K562 (cell line): ENCODE data around the gene MIX23. TPM values are rescaled to one million over a fixed set of nuclear protein-coding genes. Genes with fewer than 3 reads are reported as not detected.

Experiments used
- ATAC-seq: fragments of 200-7000 bp; cut with Tn5 transposase; 3 replicates; pipeline ENCODE4 v1.9.1; 2020; ENCODE audit warnings: moderate library complexity
- BruUV-seq: library from RNA; stranded (reverse); fragments of 400-500 nt; replicated peaks from 2 replicates; lab custom pipeline; 2021; lab: Mats Ljungman, UMichigan
- CTCF ChIA-PET: fragments of 300-600 bp; formaldehyde crosslinking; extraction: SDS; loops from one replicate; lab custom pipeline; 2021; ENCODE audit warnings: low intra/inter-chr PET ratio; lab: Yijun Ruan, JAX
- POLR2A ChIA-PET: fragments of 300-600, 350-650 bp; sonication (Branson Sonifier 250); formaldehyde crosslinking; extraction: SDS; loops from one replicate; lab custom pipeline; 2021; ENCODE audit warnings: antibody characterized with exemption, inconsistent platforms; lab: Yijun Ruan, JAX
- DNase-seq, 4 experiments: peaks; one replicate each; pipeline versions ENCODE4 v3.0.0 to v3.0.0-alpha.2; 2011 to 2018; ENCODE audit warnings: low spot score in 3 of 4, mixed read lengths in 3 of 4; ENCODE audit errors: extremely low read depth in 1 of 4
- FAIRE-seq: peaks from 2 replicates; lab custom pipeline; 2011; peaks lifted over from hg19 to GRCh38; lab: Jason Lieb, UNC
- H2AFZ ChIP-seq: 2 replicates; pipeline ENCODE4 v1.6.0; 2011; ENCODE audit warnings: low read depth, low read length, control low read depth, inconsistent platforms
- H3K27ac ChIP-seq: fragments of 200-600 bp; 3 replicates; pipeline ENCODE4 v1.8.0; 2011; ENCODE audit warnings: low read depth, mild to moderate bottlenecking, control low read depth, inconsistent platforms, low read length, moderate library complexity, mixed read lengths; ENCODE audit errors: extremely low read depth
- H3K27me3 ChIP-seq, 2 experiments: fragments of 300-600 bp in 1 of 2; 2 replicates in 1 of 2; 3 replicates in 1 of 2; pipeline versions ENCODE4 v1.6.0 to v1.8.0; 2011; ENCODE audit warnings: inconsistent platforms in 2 of 2, low read length in 2 of 2, mild to moderate bottlenecking in 1 of 2, mixed read lengths in 1 of 2, moderate library complexity in 1 of 2; ENCODE audit not compliant: control insufficient read depth in 2 of 2, insufficient read depth in 2 of 2
- H3K36me3 ChIP-seq: fragments of 300-600 bp; 3 replicates; pipeline ENCODE4 v1.8.0; 2011; ENCODE audit warnings: mild to moderate bottlenecking, low read length, inconsistent platforms; ENCODE audit not compliant: control insufficient read depth, insufficient read depth
- H3K4me1 ChIP-seq, 2 experiments: fragments of 200-600 bp in 1 of 2; replicated peaks in 1 of 2; 2 replicates in 1 of 2; 3 replicates in 1 of 2; pipeline versions ENCODE4 v1.5.1 to v1.8.0; 2011; ENCODE audit warnings: inconsistent platforms in 2 of 2, low read length in 2 of 2, mild to moderate bottlenecking in 1 of 2, mixed read lengths in 1 of 2, moderate library complexity in 1 of 2; ENCODE audit not compliant: control insufficient read depth in 2 of 2, insufficient read depth in 2 of 2
- H3K4me2 ChIP-seq: 2 replicates; pipeline ENCODE4 v1.6.1; 2011; ENCODE audit warnings: low read length, control low read depth, inconsistent platforms, mixed read lengths; ENCODE audit not compliant: insufficient read depth
- H3K4me3 ChIP-seq: fragments of 200-600 bp; sonication (generic), shearing (Covaris generic); 2 replicates; pipeline ENCODE4 v1.5.1; 2016; ENCODE audit warnings: control low read depth, inconsistent platforms
- H3K79me2 ChIP-seq: fragments of 200-600 bp; 3 replicates; pipeline ENCODE4 v1.8.0; 2011; ENCODE audit warnings: low read length, inconsistent platforms; ENCODE audit not compliant: control insufficient read depth, insufficient read depth
- H3K9ac ChIP-seq, 2 experiments: 2 replicates each; pipeline versions ENCODE4 v1.6.0 to v1.6.1; 2011; ENCODE audit warnings: low read depth in 2 of 2, low read length in 2 of 2, control low read depth in 1 of 2, inconsistent platforms in 1 of 2, mild to moderate bottlenecking in 1 of 2, mixed read lengths in 1 of 2; ENCODE audit not compliant: insufficient read depth in 1 of 2
- H3K9me1 ChIP-seq: one replicate; pipeline ENCODE4 v1.6.0; 2011; ENCODE audit warnings: inconsistent platforms, mild to moderate bottlenecking, low read length, moderate library complexity; ENCODE audit not compliant: control insufficient read depth, insufficient read depth
- H3K9me3 ChIP-seq: replicated peaks from 2 replicates; pipeline ENCODE4 v1.5.1; 2011; ENCODE audit warnings: low read depth, low read length, inconsistent platforms; ENCODE audit not compliant: control insufficient read depth, insufficient read depth
- H4K20me1 ChIP-seq: replicated peaks from 2 replicates; pipeline ENCODE4 v1.6.1; 2011; ENCODE audit warnings: low read length, inconsistent platforms, mixed read lengths; ENCODE audit not compliant: control insufficient read depth, insufficient read depth
- ARID1B ChIP-seq: fragments of 450-650 bp; IDR thresholded peaks from 2 replicates; pipeline ENCODE4 v1.6.1; 2016; ENCODE audit warnings: antibody characterized with exemption, mild to moderate bottlenecking, inconsistent platforms
- ASH1L ChIP-seq: fragments of 450-650 bp; IDR thresholded peaks from 2 replicates; pipeline ENCODE4 v1.6.1; 2018; ENCODE audit warnings: borderline replicate concordance, mild to moderate bottlenecking, low read depth; ENCODE audit not compliant: partially characterized antibody
- BDP1 ChIP-seq: IDR thresholded peaks from 3 replicates; pipeline ENCODE4 v1.6.1; 2011; ENCODE audit not compliant: insufficient read length, insufficient read depth
- BRD4 ChIP-seq: fragments of 200-600 bp; sonication (generic); IDR thresholded peaks from 2 replicates; pipeline ENCODE4 v1.6.1; 2017; ENCODE audit warnings: inconsistent platforms
- CAMTA2 ChIP-seq: fragments of 250-450 bp; sonication (Bioruptor Pico); conservative IDR thresholded peaks from 2 replicates; pipeline ENCODE4 v1.5.1; 2022
- CC2D1A ChIP-seq: fragments of 450-650 bp; IDR thresholded peaks from 2 replicates; pipeline ENCODE4 v1.6.1; 2017; ENCODE audit warnings: mild to moderate bottlenecking
- E2F5 ChIP-seq: sonication (generic); formaldehyde crosslinking; IDR thresholded peaks from 2 replicates; pipeline ENCODE4 v1.8.0; 2022; ENCODE audit warnings: mild to moderate bottlenecking, missing genetic modification reagents
- KLF13 ChIP-seq: fragments of 450-650 bp; IDR thresholded peaks from 2 replicates; pipeline ENCODE4 v1.6.1; 2016; ENCODE audit warnings: missing genetic modification characterization, low read depth, mild to moderate bottlenecking, missing compliant biosample characterization, moderate library complexity, borderline replicate concordance
- KLF6 ChIP-seq: fragments of 250-450 bp; sonication (Bioruptor Pico); IDR thresholded peaks from 2 replicates; pipeline ENCODE4 v1.4.0; 2020; ENCODE audit warnings: mild to moderate bottlenecking, moderate library complexity, borderline replicate concordance
- MXI1 ChIP-seq: IDR thresholded peaks from 2 replicates; pipeline ENCODE4 v1.6.1; 2011; ENCODE audit warnings: low read depth, mild to moderate bottlenecking, improper control_type of control experiment, low read length
- NR1H2 ChIP-seq: sonication (generic); formaldehyde crosslinking; IDR thresholded peaks from 2 replicates; pipeline ENCODE4 v1.4.0; 2020; ENCODE audit warnings: mild to moderate bottlenecking, missing genetic modification reagents
- PHB ChIP-seq: fragments of 250-450 bp; sonication (Bioruptor Pico); IDR thresholded peaks from 2 replicates; pipeline ENCODE4 v1.5.0; 2021
- PHF20 ChIP-seq: fragments of 450-650 bp; IDR thresholded peaks from 2 replicates; pipeline ENCODE4 v1.6.1; 2018; ENCODE audit not compliant: partially characterized antibody
- POLR2B ChIP-seq: fragments of 450-650 bp; IDR thresholded peaks from 2 replicates; pipeline ENCODE4 v1.6.1; 2018; ENCODE audit warnings: low read depth; ENCODE audit not compliant: partially characterized antibody
- RBM15 ChIP-seq: fragments of 200-400 bp; formaldehyde crosslinking; IDR thresholded peaks from 2 replicates; pipeline ENCODE4 v1.6.1; 2018; ENCODE audit warnings: mild to moderate bottlenecking, low read length, moderate library complexity; ENCODE audit not compliant: insufficient read depth
- SIX5 ChIP-seq, 2 experiments: IDR thresholded peaks; 2 replicates each; pipeline ENCODE4 v1.6.1; 2011; ENCODE audit warnings: low read length in 2 of 2, borderline replicate concordance in 1 of 2, low read depth in 1 of 2, mild to moderate bottlenecking in 1 of 2, moderate library complexity in 1 of 2; ENCODE audit not compliant: insufficient read depth in 1 of 2
- SUPT5H ChIP-seq: fragments of 450-650 bp; IDR thresholded peaks from 2 replicates; pipeline ENCODE4 v1.6.1; 2016
- TBL1XR1 ChIP-seq, 2 experiments: IDR thresholded peaks; 2 replicates each; pipeline ENCODE4 v1.6.1; 2012; ENCODE audit warnings: improper control_type of control experiment in 2 of 2, low read length in 2 of 2, mild to moderate bottlenecking in 1 of 2
- ZBTB8A ChIP-seq: fragments of 450-650 bp; IDR thresholded peaks from 2 replicates; pipeline ENCODE4 v1.6.1; 2018; ENCODE audit warnings: mild to moderate bottlenecking, moderate library complexity; ENCODE audit not compliant: partially characterized antibody
- WGBS: fragments of 100-300 bp; shearing (Covaris generic); methylation state at CpG from one replicate; pipeline ENCODE4 v1.1.6; 2016; ENCODE audit warnings: low coverage, mixed read lengths; ENCODE audit not compliant: insufficient coverage; ENCODE audit errors: missing lambda C conversion rate; 5-methylcytosine and 5-hydroxymethylcytosine counted together
- in situ Hi-C: fragments of 300-500 bp; cut with MboI; formaldehyde crosslinking; loops from 4 replicates; pipeline ENCODE4 v1.15.0; 2018; ENCODE audit warnings: inconsistent platforms, mixed read lengths
- intact Hi-C: fragments of 100-400 bp; cut with micrococcal nuclease; formaldehyde crosslinking; loops from 2 replicates; pipeline ENCODE4 v1.14.2; 2022
- polyA plus RNA-seq, 8 experiments: library from polyadenylated mRNA; depleted of rRNA in 4 of 8; stranded (reverse) in 5 of 8; unstranded in 3 of 8; fragments of >200 nt; fragmentation: Nextera tagmentation in 2 of 8; fragmentation: Illumina TruSeq in 1 of 8; extraction: Ambion mirVana in 2 of 8; extraction: Trizol in 1 of 8; gene quantifications; 2 replicates each; pipeline versions ENCODE4 v1.2.1 to v1.2.3, GENCODE V29; 2011 to 2014; ENCODE audit warnings: inconsistent platforms in 1 of 8, missing spikeins in 1 of 8
- total RNA-seq, 7 experiments: library from RNA; depleted of rRNA in 6 of 7; stranded (reverse); fragments of >200 nt in 6 of 7; fragmentation: Illumina TruSeq in 2 of 7; extraction: Trizol in 2 of 7; gene quantifications; 2 replicates each; pipeline versions ENCODE4 v1.2.1 to v1.2.3, GENCODE V29; 2011 to 2021; ENCODE audit warnings: low replicate concordance in 1 of 7
- TF ChIP-seq, protein P1 (sequence below): fragments of 250-450 bp; sonication (Bioruptor Pico); IDR thresholded peaks from 2 replicates; pipeline ENCODE4 v1.4.0; 2020; ENCODE audit warnings: mild to moderate bottlenecking, moderate library complexity

Gene MIX23
- total and polyA plus RNA-seq, 9 of the 15 experiments (the other 6 are each of a cell fraction or from before 2014, with no cell fraction given): 45.5 to 185 (median 106) TPM

DNA sequence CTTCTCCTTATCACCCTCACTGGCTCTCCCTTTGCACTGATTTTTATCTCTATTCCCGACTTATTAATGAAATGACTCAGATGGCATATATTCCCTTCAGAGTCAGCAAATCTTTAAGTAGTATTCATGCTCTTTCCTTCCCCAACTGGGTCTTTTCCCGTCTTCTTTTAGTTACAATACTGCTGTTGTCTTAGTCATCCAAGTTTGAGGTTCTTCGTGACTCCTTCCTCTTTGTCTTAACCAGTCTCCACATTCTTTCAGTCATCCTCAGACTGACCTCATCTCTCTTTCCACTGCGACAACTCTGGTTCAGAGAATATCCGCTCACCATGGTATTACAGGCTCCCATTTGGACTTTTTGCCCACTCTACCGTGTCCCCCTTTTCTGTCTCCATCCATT, 20.5 kb upstream of the MIX23 start:
- no TSS peak for BruUV-seq
- POLR2A ChIA-PET: no interaction called here
- no peak for FAIRE-seq

More for the DNA sequence above, 20.5 kb upstream of the MIX23 start:
- H3K4me3 ChIP-seq: no peak overlapping the region
- CTCF ChIA-PET: no interaction called here
- H3K9me3 ChIP-seq: no peaks in the 10 kb centered on the region
- no peaks in the 10 kb centered on the region for H3K4me1 ChIP-seq
- H3K36me3 ChIP-seq: peaks cover 56% of the 10 kb centered on the region
- 80% methylated on average over 6 of the region's 6 CpGs for WGBS
- H3K79me2 ChIP-seq: peaks cover 3% of the 10 kb centered on the region; the same call in 2 of the 3 replicates
- no peak for TF ChIP-seq CAMTA2 (CRISPR knock-in tag)
- no peak for TF ChIP-seq POLR2B
- no peak for TF ChIP-seq ASH1L
- TF ChIP-seq BDP1: no peak
- no peak for TF ChIP-seq KLF13 (tag)
- no peak for TF ChIP-seq KLF6
- no peak for TF ChIP-seq BRD4
- no peak for TF ChIP-seq CC2D1A
- no peak for TF ChIP-seq TBL1XR1 (IDR thresholded peaks at IDR 0.05; ENCODE audit: low read length in 2 of 2)
- TF ChIP-seq ZBTB8A: no peak
- no peak for TF ChIP-seq SUPT5H
- no peak for TF ChIP-seq RBM15
- no peak for TF ChIP-seq PHB
- no peak for TF ChIP-seq PHF20
- TF ChIP-seq, protein P1, sequence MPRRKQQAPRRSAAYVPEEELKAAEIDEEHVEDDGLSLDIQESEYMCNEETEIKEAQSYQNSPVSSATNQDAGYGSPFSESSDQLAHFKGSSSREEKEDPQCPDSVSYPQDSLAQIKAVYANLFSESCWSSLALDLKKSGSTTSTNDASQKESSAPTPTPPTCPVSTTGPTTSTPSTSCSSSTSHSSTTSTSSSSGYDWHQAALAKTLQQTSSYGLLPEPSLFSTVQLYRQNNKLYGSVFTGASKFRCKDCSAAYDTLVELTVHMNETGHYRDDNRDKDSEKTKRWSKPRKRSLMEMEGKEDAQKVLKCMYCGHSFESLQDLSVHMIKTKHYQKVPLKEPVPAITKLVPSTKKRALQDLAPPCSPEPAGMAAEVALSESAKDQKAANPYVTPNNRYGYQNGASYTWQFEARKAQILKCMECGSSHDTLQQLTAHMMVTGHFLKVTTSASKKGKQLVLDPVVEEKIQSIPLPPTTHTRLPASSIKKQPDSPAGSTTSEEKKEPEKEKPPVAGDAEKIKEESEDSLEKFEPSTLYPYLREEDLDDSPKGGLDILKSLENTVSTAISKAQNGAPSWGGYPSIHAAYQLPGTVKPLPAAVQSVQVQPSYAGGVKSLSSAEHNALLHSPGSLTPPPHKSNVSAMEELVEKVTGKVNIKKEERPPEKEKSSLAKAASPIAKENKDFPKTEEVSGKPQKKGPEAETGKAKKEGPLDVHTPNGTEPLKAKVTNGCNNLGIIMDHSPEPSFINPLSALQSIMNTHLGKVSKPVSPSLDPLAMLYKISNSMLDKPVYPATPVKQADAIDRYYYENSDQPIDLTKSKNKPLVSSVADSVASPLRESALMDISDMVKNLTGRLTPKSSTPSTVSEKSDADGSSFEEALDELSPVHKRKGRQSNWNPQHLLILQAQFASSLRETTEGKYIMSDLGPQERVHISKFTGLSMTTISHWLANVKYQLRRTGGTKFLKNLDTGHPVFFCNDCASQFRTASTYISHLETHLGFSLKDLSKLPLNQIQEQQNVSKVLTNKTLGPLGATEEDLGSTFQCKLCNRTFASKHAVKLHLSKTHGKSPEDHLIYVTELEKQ (CRISPR knock-in tag): no peak
- no peak for TF ChIP-seq NR1H2 (CRISPR knock-in tag)
- no peak for TF ChIP-seq MXI1
- no peak for TF ChIP-seq ARID1B
- no peak for TF ChIP-seq SIX5 (IDR thresholded peaks at IDR 0.05; ENCODE audit: borderline replicate concordance in 1 of 2, insufficient read depth in 1 of 2, low read depth in 1 of 2, low read length in 2 of 2)
- no peak for TF ChIP-seq E2F5 (CRISPR knock-in tag)
- TF ChIP-seq, all 486 proteins: peak for 0
- in situ Hi-C loops (no loop called here), intact Hi-C loops (no loop called here)
- no peak for DNase-seq
- no peak for ATAC-seq
- Histone ChIP-seq H3K27me3 (no peaks in the 10 kb centered on the region), H3K27ac (no peak overlapping the region), H2AFZ (no peak overlapping the region), H3K9me1 (no peaks in the 10 kb centered on the region), H4K20me1 (no peaks in the 10 kb centered on the region), H3K4me2 (no peak overlapping the region), H3K9ac (no peak overlapping the region)
